Natural killer cell treated with Interleukin-12 subunit alpha and Interleukin-12 subunit beta and Interleukin-15 and Interleukin-18, amount 100 ng/mL, for 72 hours (primary cell): Measurements from ENCODE around the gene H1-8. TPM values are rescaled to one million over a fixed set of nuclear protein-coding genes. Genes with fewer than 3 reads are reported as not detected.

Experiments
- ATAC-seq, 2 donors: fragments of 150-1000 bp; cut with Tn5 transposase in 1 of 2; sonication (Bioruptor Pico), chemical (Tn5 transposase) in 1 of 2; 2 replicates each; pipeline ENCODE4 v1.10.0; 2021
- DNase-seq: peaks from one replicate; pipeline ENCODE4 v3.0.0; 2022; ENCODE audit warnings: low spot score
- H3K27ac Mint-ChIP-seq, 2 donors: 1 replicate in 1 of 2; 2 replicates in 1 of 2; pipeline ENCODE4 v1.8.0; 2022; ENCODE audit warnings: mixed read lengths in 2 of 2, mild to moderate bottlenecking in 1 of 2, moderate library complexity in 1 of 2
- H3K27me3 Mint-ChIP-seq, 2 donors: 1 replicate in 1 of 2; 2 replicates in 1 of 2; pipeline ENCODE4 v1.8.0; 2022; ENCODE audit warnings: mixed read lengths in 2 of 2
- H3K36me3 Mint-ChIP-seq: one replicate; pipeline ENCODE4 v1.8.0; 2022; ENCODE audit warnings: mixed read lengths
- H3K4me1 Mint-ChIP-seq, 2 donors: 1 replicate in 1 of 2; 2 replicates in 1 of 2; pipeline ENCODE4 v1.8.0; 2022; ENCODE audit warnings: low read depth in 2 of 2, mixed read lengths in 2 of 2, mild to moderate bottlenecking in 1 of 2
- H3K4me3 Mint-ChIP-seq: one replicate; pipeline ENCODE4 v1.8.0; 2022; ENCODE audit warnings: mixed read lengths
- H3K9me3 Mint-ChIP-seq: 2 replicates; pipeline ENCODE4 v1.8.0; 2022; ENCODE audit warnings: mixed read lengths
- total RNA-seq, 2 donors: library from RNA; stranded (reverse); gene quantifications; one replicate each; pipeline ENCODE4 v1.2.3, GENCODE V29; 2022

The H1-8 gene
- total RNA-seq, 2 donors from 2014 or later, result not detected

DNA sequence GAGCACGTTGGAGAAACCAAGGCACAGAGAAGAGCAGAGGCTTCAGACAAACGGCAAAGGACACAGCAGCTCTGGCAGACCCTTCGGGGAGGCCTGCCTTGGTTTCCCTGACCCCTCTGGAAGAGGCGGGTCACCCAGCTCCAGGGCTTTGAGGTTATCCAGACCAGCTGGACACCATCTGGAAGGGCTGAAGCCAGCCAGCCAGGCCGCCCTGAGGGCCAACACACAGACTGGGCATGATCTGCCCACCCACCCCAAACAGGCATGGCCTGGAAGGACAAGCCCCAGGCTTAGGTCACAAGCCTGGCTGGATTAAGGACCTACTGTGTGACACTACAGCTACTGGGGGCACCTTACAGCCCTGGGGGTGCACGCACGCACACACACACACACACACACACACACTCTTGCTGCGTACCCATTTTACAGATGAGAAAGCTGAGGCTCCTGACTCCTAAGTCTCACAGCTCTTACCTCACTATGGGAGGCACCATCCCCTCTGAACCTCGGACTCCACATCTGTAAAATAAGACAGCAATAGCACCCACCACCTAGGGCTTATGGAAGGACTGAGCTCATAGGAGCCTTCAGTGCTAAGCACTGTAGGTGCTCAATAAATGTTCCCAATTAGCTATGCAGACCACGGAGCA, 52.7 kb downstream of the H1-8 start:
- Mint-ChIP-seq H3K9me3 (no peaks in the 10 kb centered on the region), H3K4me3 (no peak overlapping the region), H3K36me3 (no peaks in the 10 kb centered on the region), H3K27me3 (peaks cover 0 to 6% of the 10 kb centered on the region in 2 donors), H3K4me1 (peaks cover 27 to 52% of the 10 kb centered on the region in 2 donors), H3K27ac (no peak overlapping the region)
- ATAC-seq, result no peak
- no peak for DNase-seq

DNA sequence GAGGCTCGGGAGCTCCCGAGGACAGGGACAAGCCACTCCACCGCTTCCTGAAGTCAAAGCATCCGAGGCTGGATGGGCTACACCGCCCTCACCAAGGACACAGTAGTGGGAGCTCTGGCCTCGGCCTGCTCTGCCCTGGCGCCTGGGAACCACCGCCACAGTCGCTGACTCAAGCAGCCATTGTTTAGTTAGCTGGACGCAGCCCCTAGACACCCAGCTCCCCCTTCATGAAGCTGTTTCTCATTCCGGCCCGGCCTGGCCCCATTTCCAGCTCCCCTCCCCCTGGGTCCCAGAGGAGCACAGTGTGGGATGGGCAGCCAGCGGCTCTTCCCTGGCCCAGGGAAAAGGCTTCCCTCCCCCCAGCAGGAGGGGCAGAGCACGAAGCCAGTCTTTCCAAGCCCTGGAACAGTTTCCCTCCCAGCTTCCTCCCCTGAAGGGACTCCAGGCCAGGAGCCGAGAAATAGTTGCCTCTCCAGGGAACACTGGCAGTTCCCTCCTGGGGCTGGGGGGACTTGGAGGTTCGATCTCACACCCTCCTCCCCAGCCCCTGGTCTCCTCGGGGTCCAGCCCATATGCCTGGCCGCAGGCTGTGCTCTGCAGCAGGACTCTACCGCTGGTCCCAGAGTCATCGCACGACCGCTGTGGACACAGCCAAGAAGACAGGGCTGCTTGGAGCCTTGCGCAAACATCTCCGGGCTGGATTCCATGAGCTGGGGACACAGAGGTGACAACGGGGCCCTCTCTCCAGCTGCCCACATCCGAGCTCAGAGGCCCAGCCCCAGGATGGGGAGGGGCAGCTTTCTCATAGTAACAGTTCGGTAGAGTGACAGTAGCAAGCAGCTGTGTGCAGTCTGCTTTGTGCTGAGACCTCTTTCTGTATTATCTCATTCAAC, 53.5 kb downstream of the H1-8 start:
- Mint-ChIP-seq H3K4me3 (no peak overlapping the region), H3K9me3 (no peaks in the 10 kb centered on the region), H3K4me1 (peaks cover 24 to 53% of the 10 kb centered on the region in 2 donors), H3K36me3 (no peaks in the 10 kb centered on the region), H3K27me3 (peaks cover 0 to 6% of the 10 kb centered on the region in 2 donors), H3K27ac (no peak overlapping the region)
- ATAC-seq (no peak), DNase-seq (no peak)

DNA sequence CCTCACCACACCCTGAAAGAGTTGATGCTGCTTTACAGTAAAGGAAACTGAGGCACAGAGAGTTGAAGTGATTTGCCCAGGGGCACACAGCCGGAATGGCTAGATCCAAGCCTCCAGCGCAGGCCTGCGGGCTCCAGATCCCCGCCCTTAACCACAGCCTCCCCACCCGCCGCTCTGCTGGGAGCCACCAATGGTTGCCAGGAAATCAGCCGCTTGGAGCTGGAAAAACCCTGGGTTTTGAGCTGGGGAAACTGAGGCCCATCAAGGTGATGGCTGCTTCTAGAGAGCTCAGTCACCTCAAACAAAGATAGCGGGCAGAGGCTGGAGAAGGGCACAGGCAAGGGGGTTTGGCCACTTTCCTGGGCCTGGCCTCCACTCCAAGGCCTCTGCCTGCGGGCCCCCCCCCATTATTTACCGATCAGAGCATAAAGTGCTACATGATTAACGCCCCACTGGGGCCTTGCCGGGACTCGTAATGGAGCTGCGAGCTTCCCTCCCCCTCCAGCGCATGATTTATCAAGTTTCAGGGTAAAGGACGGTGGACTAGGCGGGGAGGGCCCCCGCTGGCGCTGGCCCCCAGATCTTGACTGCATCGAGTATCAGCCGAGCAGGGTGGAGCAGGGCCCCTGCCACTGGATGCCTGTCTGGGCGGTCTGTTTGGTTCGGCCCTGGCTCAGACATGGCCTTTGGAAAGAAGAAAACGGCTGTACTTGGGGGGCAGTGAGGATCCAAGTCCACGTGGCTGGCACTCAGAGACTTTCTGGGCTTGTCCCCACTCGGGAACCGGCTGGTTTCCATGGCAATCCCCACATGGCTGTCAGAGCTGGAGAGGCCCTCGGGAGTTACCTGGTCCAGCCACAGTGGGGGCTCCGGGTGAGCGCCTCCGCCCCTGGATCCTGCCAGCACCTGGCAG, 54.4 kb downstream of the H1-8 start:
- H3K4me1 Mint-ChIP-seq, result peaks cover 20 to 51% of the 10 kb centered on the region in 2 donors
- ATAC-seq (no peak), DNase-seq (no peak)
- H3K36me3 Mint-ChIP-seq, result no peaks in the 10 kb centered on the region
- peaks cover 0 to 10% of the 10 kb centered on the region in 2 donors for H3K27me3 Mint-ChIP-seq
- no peaks in the 10 kb centered on the region for H3K9me3 Mint-ChIP-seq
- no peak overlapping the region for H3K4me3 Mint-ChIP-seq
- H3K27ac Mint-ChIP-seq, result no peak overlapping the region

DNA sequence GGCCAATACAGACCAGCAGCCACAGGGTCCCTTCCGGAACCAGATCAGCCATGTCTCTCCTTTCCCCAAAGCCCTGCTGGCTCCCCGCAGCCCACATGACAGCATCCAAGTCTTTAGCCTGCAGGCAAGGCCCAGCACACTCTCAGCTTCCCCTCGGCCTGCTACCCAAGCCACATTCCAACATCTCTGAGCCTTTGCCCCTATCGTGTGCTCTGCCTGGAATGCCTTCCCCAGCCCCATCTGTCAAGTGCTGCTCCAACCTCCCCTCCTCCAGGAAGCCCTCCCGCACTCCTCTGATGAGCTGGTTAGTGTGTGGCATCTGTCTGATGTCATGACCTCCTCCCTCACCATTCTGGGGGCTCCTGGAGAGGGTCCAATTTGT, 55.0 kb downstream of the H1-8 start:
- H3K9me3 Mint-ChIP-seq, result no peaks in the 10 kb centered on the region
- H3K4me1 Mint-ChIP-seq, result peaks cover 22 to 52% of the 10 kb centered on the region in 2 donors
- ATAC-seq, result no peak
- no peak for DNase-seq
- no peaks in the 10 kb centered on the region for H3K36me3 Mint-ChIP-seq
- H3K27ac Mint-ChIP-seq, result no peak overlapping the region
- H3K4me3 Mint-ChIP-seq, result no peak overlapping the region
- peaks cover 0 to 11% of the 10 kb centered on the region in 2 donors for H3K27me3 Mint-ChIP-seq

DNA sequence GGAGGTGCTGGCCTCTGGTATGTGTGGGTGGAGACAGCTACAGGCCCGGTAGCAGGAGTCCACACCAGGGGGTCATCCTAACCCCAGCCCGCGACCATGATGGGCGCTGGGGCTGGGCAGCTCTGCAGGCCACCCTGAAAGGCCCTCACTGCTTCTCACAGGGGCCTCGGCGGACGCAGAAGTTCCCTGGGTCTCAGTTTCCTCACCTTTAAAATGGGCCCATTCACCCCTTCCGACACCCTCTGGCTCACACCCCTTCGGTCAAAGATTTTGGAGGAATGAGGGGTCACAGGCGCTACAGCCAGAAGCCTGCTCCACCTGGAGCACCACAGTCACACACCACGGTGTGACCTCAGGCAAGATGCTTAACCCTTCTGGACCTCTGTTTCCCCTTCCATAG, 55.5 kb downstream of the H1-8 start:
- no peak overlapping the region for H3K4me3 Mint-ChIP-seq
- H3K9me3 Mint-ChIP-seq, result no peaks in the 10 kb centered on the region
- peaks cover 0 to 11% of the 10 kb centered on the region in 2 donors for H3K27me3 Mint-ChIP-seq
- no peak overlapping the region for H3K27ac Mint-ChIP-seq
- DNase-seq (no peak), ATAC-seq (no peak)
- no peaks in the 10 kb centered on the region for H3K36me3 Mint-ChIP-seq
- peaks cover 17 to 47% of the 10 kb centered on the region in 2 donors for H3K4me1 Mint-ChIP-seq

DNA sequence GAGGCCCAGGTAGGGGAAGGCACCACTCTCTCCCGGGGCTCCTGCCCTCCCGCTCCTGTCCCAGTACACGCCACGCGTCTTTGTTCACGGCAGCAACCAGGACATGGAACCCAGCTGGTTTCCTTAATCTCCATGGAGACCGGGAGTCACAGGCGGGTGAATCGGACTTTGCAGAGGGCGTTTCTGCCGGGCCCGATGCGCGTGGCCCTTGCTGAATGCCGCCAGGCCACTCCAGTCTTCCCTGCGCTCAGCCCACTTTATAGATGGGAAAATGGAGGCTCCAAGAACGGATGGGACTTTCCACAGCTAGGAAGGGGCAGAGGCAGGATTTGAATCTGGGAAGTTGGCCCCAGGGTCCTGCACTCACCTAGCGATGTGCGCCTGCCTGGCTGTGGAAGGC, 56.1 kb downstream of the H1-8 start:
- Mint-ChIP-seq H3K36me3 (no peaks in the 10 kb centered on the region), H3K4me3 (no peak overlapping the region), H3K27me3 (peaks cover 0 to 8% of the 10 kb centered on the region in 2 donors), H3K9me3 (no peaks in the 10 kb centered on the region), H3K27ac (no peak overlapping the region), H3K4me1 (peaks cover 12 to 44% of the 10 kb centered on the region in 2 donors)
- ATAC-seq, result no peak
- DNase-seq, result no peak

DNA sequence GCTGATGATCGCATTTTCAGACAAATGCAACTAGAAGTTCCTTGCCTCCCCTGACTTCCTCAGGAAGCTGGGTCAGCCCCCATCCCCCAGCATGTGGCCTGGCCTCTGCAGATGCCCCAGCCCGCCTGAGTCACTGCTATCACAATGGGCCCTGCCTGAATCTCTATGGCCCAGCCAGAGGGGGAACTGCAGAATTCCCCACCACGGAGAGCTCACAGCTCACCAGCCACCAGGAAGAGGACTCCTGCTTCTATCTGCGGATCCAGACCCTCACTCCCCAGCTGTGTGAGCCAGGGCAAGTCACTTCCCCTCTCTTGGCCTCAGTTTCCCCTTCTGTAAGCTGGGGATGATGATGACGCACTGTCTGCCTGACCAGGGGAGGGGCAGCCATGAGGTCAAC, 56.6 kb downstream of the H1-8 start:
- no peak for ATAC-seq
- Mint-ChIP-seq H3K27me3 (peaks cover 0 to 8% of the 10 kb centered on the region in 2 donors), H3K9me3 (no peaks in the 10 kb centered on the region)

DNA sequence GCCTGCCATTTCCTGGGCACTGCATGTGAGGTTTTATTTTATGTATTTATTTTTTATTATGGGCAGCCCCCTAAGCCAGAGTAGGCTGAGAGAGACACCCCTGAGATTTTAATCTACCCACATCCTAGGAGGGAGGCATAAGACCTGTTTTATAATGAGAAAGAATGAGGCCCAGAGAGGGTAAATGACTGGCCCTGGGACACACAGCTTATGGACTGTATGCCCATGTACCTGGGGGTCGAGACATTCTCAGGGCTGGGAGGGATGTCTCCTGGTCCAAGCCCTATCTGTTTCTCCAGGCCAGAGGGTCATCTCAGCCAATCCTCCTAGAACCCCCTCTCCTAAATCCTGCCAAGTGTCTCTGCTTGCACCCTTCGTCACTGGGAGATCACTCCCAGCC, 57.4 kb downstream of the H1-8 start:
- Mint-ChIP-seq H3K4me3 (no peak overlapping the region), H3K36me3 (no peaks in the 10 kb centered on the region), H3K4me1 (peaks cover 14 to 36% of the 10 kb centered on the region in 2 donors), H3K9me3 (no peaks in the 10 kb centered on the region), H3K27me3 (peaks cover 0 to 8% of the 10 kb centered on the region in 2 donors), H3K27ac (no peak overlapping the region)
- DNase-seq, result no peak
- ATAC-seq, result no peak

More for the DNA sequence above, 56.6 kb downstream of the H1-8 start:
- H3K36me3 Mint-ChIP-seq, result no peaks in the 10 kb centered on the region
- no peak overlapping the region for H3K27ac Mint-ChIP-seq
- peaks cover 12 to 42% of the 10 kb centered on the region in 2 donors for H3K4me1 Mint-ChIP-seq
- no peak overlapping the region for H3K4me3 Mint-ChIP-seq
- no peak for DNase-seq

Other genes starting within 250 kb of the H1-8 start
- 1 to 10 TPM; 1.0 to 2.3 TPM for gene EFCAB12, start 114.5 kb upstream of the H1-8 start, total RNA-seq
- 10 to 100 TPM; 63.6 to 72.6 TPM for gene MBD4, start 103.2 kb upstream of the H1-8 start, total RNA-seq
- gene IFT122, start 103.0 kb upstream of the H1-8 start, total RNA-seq, result 10 to 100 TPM; 13.1 to 27.4 TPM
- gene RHO, start 14.5 kb upstream of the H1-8 start, total RNA-seq, result not detected
- gene PLXND1, start 63.5 kb downstream of the H1-8 start, total RNA-seq, result 1 to 10 TPM; 2.8 to 4.8 TPM